MCF 10A (cell line): ENCODE data around the gene APBB2. TPM values are rescaled to one million over a fixed set of nuclear protein-coding genes. Genes with fewer than 3 reads are reported as not detected.
"Not testable (repeated sequence)": the region's sequence is repeated elsewhere in the genome, so short reads cannot be mapped to it uniquely, and the experiment has no call there.

Source experiments
- BruUV-seq: library from RNA; stranded (reverse); fragments of 400-500 nt; replicated peaks from 2 replicates; lab custom pipeline; 2021; lab: Mats Ljungman, UMichigan
- CTCF ChIA-PET: fragments of 300-600 bp; sonication (Branson Sonifier 250); formaldehyde crosslinking; extraction: SDS; loops from one replicate; lab custom pipeline; 2021; ENCODE audit warnings: antibody characterized with exemption, inconsistent platforms; lab: Yijun Ruan, JAX
- POLR2A ChIA-PET: fragments of 300-600, 350-650 bp; sonication (Branson Sonifier 250); formaldehyde crosslinking; extraction: SDS; loops from one replicate; lab custom pipeline; 2020; ENCODE audit warnings: antibody characterized with exemption, inconsistent platforms; lab: Yijun Ruan, JAX
- DNase-seq: peaks from one replicate; pipeline ENCODE4 v3.0.0-alpha.2; 2018; ENCODE audit not compliant: unreplicated experiment
- H3K27ac Mint-ChIP-seq: one replicate; pipeline ENCODE4 v1.8.0; 2022; ENCODE audit warnings: mild to moderate bottlenecking, low read depth, mixed read lengths; ENCODE audit not compliant: unreplicated experiment
- H3K27me3 Mint-ChIP-seq: one replicate; pipeline ENCODE4 v1.8.0; 2022; ENCODE audit warnings: mixed read lengths; ENCODE audit not compliant: insufficient read depth, unreplicated experiment
- H3K36me3 Mint-ChIP-seq: one replicate; pipeline ENCODE4 v1.8.0; 2022; ENCODE audit warnings: mild to moderate bottlenecking, moderate library complexity, mixed read lengths; ENCODE audit not compliant: insufficient read depth, unreplicated experiment
- H3K4me1 Mint-ChIP-seq: one replicate; pipeline ENCODE4 v1.8.0; 2022; ENCODE audit warnings: mixed read lengths; ENCODE audit not compliant: insufficient read depth, unreplicated experiment
- H3K4me3 Mint-ChIP-seq: one replicate; pipeline ENCODE4 v1.8.0; 2022; ENCODE audit warnings: mild to moderate bottlenecking, moderate library complexity, mixed read lengths; ENCODE audit not compliant: unreplicated experiment
- H3K9me3 Mint-ChIP-seq: one replicate; pipeline ENCODE4 v1.8.0; 2022; ENCODE audit warnings: mixed read lengths; ENCODE audit not compliant: unreplicated experiment
- intact Hi-C: fragments of 100-400 bp; cut with micrococcal nuclease; formaldehyde crosslinking; loops from 2 replicates; pipeline ENCODE4 v1.14.1; 2022
- total RNA-seq: library from RNA; stranded (reverse); gene quantifications from 2 replicates; pipeline ENCODE4 v1.2.3, GENCODE V29; 2022
- TF ChIP-seq, protein P1 (sequence below): fragments of 200-600 bp; IDR thresholded peaks from one replicate; pipeline ENCODE4 v1.8.0; 2022; ENCODE audit warnings: antibody characterized with exemption, mild to moderate bottlenecking; ENCODE audit not compliant: unreplicated experiment

APBB2 gene
- total RNA-seq, 1 experiment from 2014 or later = 201 TPM

DNA sequence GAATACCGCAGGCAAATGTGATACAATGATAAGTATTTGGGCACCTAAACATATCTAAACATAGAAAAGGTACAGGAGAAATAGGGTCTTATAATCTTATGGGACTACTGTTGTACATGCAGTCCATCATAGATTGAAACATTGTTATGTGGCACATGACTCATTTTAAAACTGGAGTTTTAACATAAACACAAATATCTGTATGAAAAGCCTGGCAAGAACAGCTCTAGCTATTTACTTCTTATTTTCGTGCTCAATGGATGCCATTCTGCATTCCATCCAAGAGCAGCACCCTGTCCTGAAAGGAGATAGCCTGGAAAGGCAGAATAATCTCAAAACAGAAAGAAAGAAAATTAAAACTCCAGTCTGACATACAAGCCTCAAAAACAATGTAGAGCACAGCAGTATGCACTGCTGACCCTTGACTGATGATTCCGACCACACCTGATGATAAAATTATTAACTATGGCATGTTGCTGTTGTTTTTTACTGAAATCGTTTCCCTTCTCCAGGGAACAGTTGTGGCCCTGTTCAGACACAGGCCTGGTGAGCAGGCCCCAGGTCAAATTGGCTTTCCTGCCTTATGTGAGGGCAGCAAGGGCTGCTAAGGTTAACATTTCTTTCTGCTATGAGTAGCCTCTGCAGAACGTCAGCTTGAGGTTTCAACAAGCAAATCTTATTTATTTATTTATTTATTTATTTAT, 152.7 kb downstream of the APBB2 start:
- H3K4me1 Mint-ChIP-seq = peaks cover 36% of the 10 kb centered on the region
- CTCF ChIA-PET = no interaction called here
- intact Hi-C loops = no loop called here
- H3K27ac Mint-ChIP-seq = no peak overlapping the region
- TF ChIP-seq, protein P1, sequence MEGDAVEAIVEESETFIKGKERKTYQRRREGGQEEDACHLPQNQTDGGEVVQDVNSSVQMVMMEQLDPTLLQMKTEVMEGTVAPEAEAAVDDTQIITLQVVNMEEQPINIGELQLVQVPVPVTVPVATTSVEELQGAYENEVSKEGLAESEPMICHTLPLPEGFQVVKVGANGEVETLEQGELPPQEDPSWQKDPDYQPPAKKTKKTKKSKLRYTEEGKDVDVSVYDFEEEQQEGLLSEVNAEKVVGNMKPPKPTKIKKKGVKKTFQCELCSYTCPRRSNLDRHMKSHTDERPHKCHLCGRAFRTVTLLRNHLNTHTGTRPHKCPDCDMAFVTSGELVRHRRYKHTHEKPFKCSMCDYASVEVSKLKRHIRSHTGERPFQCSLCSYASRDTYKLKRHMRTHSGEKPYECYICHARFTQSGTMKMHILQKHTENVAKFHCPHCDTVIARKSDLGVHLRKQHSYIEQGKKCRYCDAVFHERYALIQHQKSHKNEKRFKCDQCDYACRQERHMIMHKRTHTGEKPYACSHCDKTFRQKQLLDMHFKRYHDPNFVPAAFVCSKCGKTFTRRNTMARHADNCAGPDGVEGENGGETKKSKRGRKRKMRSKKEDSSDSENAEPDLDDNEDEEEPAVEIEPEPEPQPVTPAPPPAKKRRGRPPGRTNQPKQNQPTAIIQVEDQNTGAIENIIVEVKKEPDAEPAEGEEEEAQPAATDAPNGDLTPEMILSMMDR = no peak
- no peak for DNase-seq
- H3K36me3 Mint-ChIP-seq = peaks cover 50% of the 10 kb centered on the region
- no peaks in the 10 kb centered on the region for H3K9me3 Mint-ChIP-seq
- no peak overlapping the region for H3K4me3 Mint-ChIP-seq
- no TSS peak for BruUV-seq
- no peaks in the 10 kb centered on the region for H3K27me3 Mint-ChIP-seq
- POLR2A ChIA-PET = interaction anchor here (0.7 to 1.1 kb wide), 2 partner anchors 27 to 85 kb away, joined by 3 read pairs; no protein-coding TSS in a partner anchor

DNA sequence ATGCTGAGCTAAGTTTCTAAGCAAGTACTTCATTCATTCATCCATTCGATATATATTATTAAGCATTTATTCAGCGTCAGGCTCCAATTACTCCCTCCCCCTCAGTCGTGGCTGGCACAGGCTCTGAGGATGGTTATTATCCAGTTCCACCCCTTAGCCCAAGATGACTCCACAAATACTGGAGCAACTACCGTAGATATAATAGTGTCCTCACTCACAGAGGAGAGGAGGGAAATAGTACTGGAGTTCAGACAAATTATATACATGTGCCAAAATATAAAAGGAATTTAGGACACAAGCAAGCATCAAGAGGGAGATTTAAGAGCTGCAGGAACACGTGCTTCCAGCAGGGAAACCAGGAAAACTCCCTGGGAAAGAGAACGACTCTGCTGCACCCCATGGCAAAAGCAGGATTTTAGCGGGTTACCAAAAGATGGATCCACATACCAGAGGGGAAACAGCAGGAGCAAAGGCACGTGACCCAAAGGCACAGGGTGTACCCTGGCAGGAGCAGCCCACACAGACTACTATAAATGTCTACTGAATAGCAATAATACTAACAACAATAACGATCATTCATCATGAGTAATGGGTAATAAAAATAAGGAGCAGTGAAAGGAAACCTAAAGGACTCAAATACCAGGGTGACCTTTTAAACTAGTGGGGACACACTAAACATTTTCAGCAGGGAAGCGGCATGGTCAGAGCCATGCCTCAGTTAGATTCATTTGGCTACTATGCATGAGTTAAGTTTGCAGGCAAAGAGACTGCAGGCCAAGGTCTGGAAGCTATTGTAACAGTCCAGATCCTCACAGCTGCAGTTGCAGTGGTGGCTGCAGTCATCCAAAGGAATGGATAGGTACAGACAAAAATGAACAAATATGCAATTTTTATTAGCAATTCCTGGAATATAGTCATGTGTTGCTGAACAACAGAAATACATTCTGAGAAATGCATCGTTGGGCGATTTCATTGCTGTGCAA, 153.7 kb downstream of the APBB2 start:
- CTCF ChIA-PET = interaction anchor here (0.9 kb wide), 1 partner anchor 73 kb away, joined by 3 read pairs; no protein-coding TSS in a partner anchor
- H3K27me3 Mint-ChIP-seq = no peaks in the 10 kb centered on the region
- no peak overlapping the region for H3K27ac Mint-ChIP-seq
- H3K36me3 Mint-ChIP-seq = peaks cover 56% of the 10 kb centered on the region
- no peak for DNase-seq
- H3K4me1 Mint-ChIP-seq = peaks cover 36% of the 10 kb centered on the region
- BruUV-seq = no TSS peak
- TF ChIP-seq, protein P1 = no peak
- intact Hi-C loops = no loop called here
- POLR2A ChIA-PET = interaction anchor here (0.6 to 1.1 kb wide), 3 partner anchors 11 to 84 kb away, joined by 3 read pairs; no protein-coding TSS in a partner anchor
- H3K4me3 Mint-ChIP-seq = no peak overlapping the region
- H3K9me3 Mint-ChIP-seq = no peaks in the 10 kb centered on the region

DNA sequence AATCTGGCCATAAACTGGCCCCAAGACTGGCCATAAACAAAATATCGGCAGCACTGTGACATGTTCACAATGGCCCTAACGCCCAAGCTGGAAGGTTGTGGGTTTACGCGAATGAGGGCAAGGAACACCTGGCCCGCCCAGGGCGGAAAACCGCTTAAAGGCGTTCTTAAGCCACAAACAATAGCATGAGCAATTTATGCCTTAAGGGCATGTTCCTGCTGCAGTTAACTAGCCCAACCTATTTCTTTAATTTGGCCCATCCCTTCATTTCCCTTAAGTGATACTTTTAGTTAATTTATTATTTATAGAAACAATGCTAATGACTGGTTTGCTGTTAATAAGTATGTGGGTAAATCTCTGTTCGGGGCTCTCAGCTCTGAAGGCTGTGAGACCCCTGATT, 154.9 kb downstream of the APBB2 start:
- H3K27me3 Mint-ChIP-seq, DNase-seq, H3K9me3 Mint-ChIP-seq, BruUV-seq, H3K27ac Mint-ChIP-seq, H3K4me3 Mint-ChIP-seq, intact Hi-C loops, CTCF ChIA-PET, POLR2A ChIA-PET: not testable (repeated sequence)
- Mint-ChIP-seq H3K4me1 (peaks cover 45% of the 10 kb centered on the region), H3K36me3 (peaks cover 54% of the 10 kb centered on the region)

DNA sequence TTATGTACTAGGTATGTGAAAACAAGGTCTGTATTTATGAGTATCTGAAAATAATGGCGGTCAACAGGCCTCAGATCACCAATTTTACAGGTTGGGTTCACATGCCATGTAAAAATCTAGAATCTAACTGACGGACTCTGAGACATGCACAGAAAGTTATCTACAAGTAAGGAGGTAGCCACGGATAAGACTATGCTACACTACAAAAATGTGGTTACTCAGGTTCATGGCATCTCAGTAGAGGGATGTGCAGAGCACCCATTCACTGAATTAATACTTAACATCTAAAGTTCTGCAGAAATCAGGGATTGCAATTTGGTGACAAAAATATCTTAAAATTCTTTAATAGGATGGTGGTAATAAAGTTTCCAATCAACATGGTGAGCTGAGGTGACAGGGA, 155.9 kb downstream of the APBB2 start:
- intact Hi-C loops = no loop called here
- no peak for DNase-seq
- POLR2A ChIA-PET = no interaction called here
- TF ChIP-seq, protein P1 = no peak
- Mint-ChIP-seq H3K27ac (peak overlapping the region; percentile 27), H3K4me3 (no peak overlapping the region), H3K36me3 (peaks cover 44% of the 10 kb centered on the region), H3K4me1 (peaks cover 45% of the 10 kb centered on the region), H3K9me3 (no peaks in the 10 kb centered on the region), H3K27me3 (no peaks in the 10 kb centered on the region)
- CTCF ChIA-PET = no interaction called here
- no TSS peak for BruUV-seq
